Spleen (tissue), 11 donors: Measurements from ENCODE around the gene PAXX. TPM values are rescaled to one million over a fixed set of nuclear protein-coding genes. Genes with fewer than 3 reads are reported as not detected.

Experiments used
- DNase-seq: peaks from one replicate; pipeline ENCODE4 v3.0.0-alpha.2; 2020
- H3K27ac ChIP-seq, 8 donors: fragments of 200-600 bp; sonication (generic) in 7 of 8; 1 replicate in 4 of 8; 2 replicates in 4 of 8; pipeline versions ENCODE4 v1.5.0 to v1.8.0; 2016 to 2021; ENCODE audit warnings: inconsistent platforms in 4 of 8, mild to moderate bottlenecking in 4 of 8, moderate library complexity in 1 of 8
- H3K27me3 ChIP-seq, 7 donors: fragments of 200-600 bp; sonication (generic) in 6 of 7; replicated peaks in 1 of 7; 1 replicate in 4 of 7; 2 replicates in 3 of 7; pipeline versions ENCODE4 v1.5.0 to v1.8.0; 2016 to 2021; ENCODE audit warnings: inconsistent platforms in 3 of 7, mild to moderate bottlenecking in 1 of 7
- H3K36me3 ChIP-seq, 6 donors: fragments of 200-600 bp; sonication (generic) in 5 of 6; 1 replicate in 4 of 6; 2 replicates in 2 of 6; pipeline versions ENCODE4 v1.5.0 to v1.8.0; 2016 to 2021; ENCODE audit warnings: inconsistent platforms in 2 of 6
- H3K4me1 ChIP-seq, 6 donors: fragments of 200-600 bp; sonication (generic) in 5 of 6; 1 replicate in 3 of 6; 2 replicates in 3 of 6; pipeline versions ENCODE4 v1.5.0 to v1.8.0; 2016 to 2021; ENCODE audit warnings: inconsistent platforms in 3 of 6
- H3K4me3 ChIP-seq, 8 donors: fragments of 200-600 bp; sonication (generic) in 7 of 8; 1 replicate in 4 of 8; 2 replicates in 4 of 8; pipeline versions ENCODE4 v1.5.0 to v1.8.0; 2016 to 2021; ENCODE audit warnings: inconsistent platforms in 4 of 8, mild to moderate bottlenecking in 4 of 8, moderate library complexity in 2 of 8
- H3K9me3 ChIP-seq, 8 donors: fragments of 200-600 bp; sonication (generic) in 7 of 8; 1 replicate in 4 of 8; 2 replicates in 4 of 8; pipeline versions ENCODE4 v1.5.0 to v1.8.0; 2016 to 2021; ENCODE audit warnings: inconsistent platforms in 4 of 8
- CTCF ChIP-seq, 11 experiments: fragments of 200-600 bp in 7 of 11; fragments of 450-650 bp in 4 of 11; sonication (generic) in 4 of 11; IDR thresholded peaks in 8 of 11; conservative IDR thresholded peaks in 3 of 11; 1 replicate in 7 of 11; 2 replicates in 4 of 11; pipeline versions ENCODE4 v1.4.0 to v1.8.0; 2016 to 2021; ENCODE audit warnings: antibody characterized with exemption in 11 of 11, inconsistent platforms in 4 of 11, mild to moderate bottlenecking in 1 of 11
- POLR2A ChIP-seq, 3 donors: fragments of 450-650 bp; IDR thresholded peaks; one replicate each; pipeline ENCODE4 v1.5.1; 2017; ENCODE audit warnings: antibody characterized with exemption in 3 of 3, mild to moderate bottlenecking in 1 of 3
- POLR2AphosphoS5 ChIP-seq, 3 donors: sonication (generic); formaldehyde crosslinking; IDR thresholded peaks; one replicate each; pipeline ENCODE4 v1.5.1; 2017; ENCODE audit warnings: antibody characterized with exemption in 3 of 3
- WGBS, 5 donors: extraction: QIAGEN DNeasy Blood & Tissue Kit in 3 of 5; methylation state at CpG; one replicate each; pipeline versions ENCODE4 v1.1.5 to v1.1.7; 2013 to 2018; 5-methylcytosine and 5-hydroxymethylcytosine counted together
- intact Hi-C: fragments of 100-400 bp; cut with DNase I; formaldehyde crosslinking; loops from one replicate; pipeline ENCODE4 v1.15.0; 2023; ENCODE audit warnings: low total_unique reads
- polyA plus RNA-seq, 3 donors: library from polyadenylated mRNA; stranded (reverse); fragments of 200-250 nt; gene quantifications; one replicate each; pipeline ENCODE4 v1.2.1, GENCODE V29; 2013
- total RNA-seq, 7 donors: library from RNA; depleted of rRNA in 3 of 7; stranded (reverse); fragments of >200 nt in 3 of 7; fragmentation: NEBNext Ultra II Directional in 4 of 7; extraction: Animal tissue kit (Norgen Biotek cat#: 25700) in 4 of 7; gene quantifications; one replicate each; pipeline versions ENCODE4 v1.1.0 to v1.2.1, GENCODE V29; 2016 to 2021
- donor health status: healthy with polysubstance abuse.
- donor health status: DM: no; HTN: no; CAD: no; lungs with moderate emphysema.
- donor health status: DM: no; HTN: no; CAD: no.
- donor health status: Bipolar disorder and iron deficiency.
- donor health status: healthy.
- donor health status: DM: no; HTN: no; CAD: no.
- donor health status: DM: yes; HTN: yes; CAD: no.

PAXX gene
- total and polyA plus RNA-seq, 10 donors: 51.3 to 264 (median 66.2) TPM

- no peak for DNase-seq
- no peaks in the 10 kb centered on the region for H3K9me3 ChIP-seq
- H3K27me3 ChIP-seq: peaks cover 0 to 4% (median 0%) of the 10 kb centered on the region in 7 donors
- no peak overlapping the region for H3K4me3 ChIP-seq
- intact Hi-C loops: no loop called here
- peak overlapping the region in 7 of 8 donors; percentile 9 to 80 (median 57) for H3K27ac ChIP-seq
- H3K36me3 ChIP-seq: no peaks in the 10 kb centered on the region
- peaks cover 11 to 72% (median 42%) of the 10 kb centered on the region in 6 donors for H3K4me1 ChIP-seq
- 67 to 81% (median 77%) methylated on average over 14 to 23 of the region's 23 CpGs for WGBS, 5 donors
- TF ChIP-seq POLR2AphosphoS5 (IDR thresholded peaks at IDR 0.05): peak in 2 of 3 donors; percentile 54 to 62
- no peak for TF ChIP-seq CTCF (IDR thresholded peaks at IDR 0.05 in 8 of 11, conservative IDR thresholded peaks at IDR 0.05 in 3 of 11)
Observed at GRCh38 chr9:136961279-136962065, 30.8 kb upstream of the PAXX start.

GRCh38 chr9:136962163-136962562 lies 30.1 kb upstream of the PAXX start:
- intact Hi-C loops: no loop called here
- peaks cover 11 to 73% (median 42%) of the 10 kb centered on the region in 6 donors for H3K4me1 ChIP-seq

GRCh38 chr9:136962701-136963248 lies 29.4 kb upstream of the PAXX start:
- intact Hi-C loops: no loop called here

More at GRCh38 chr9:136962163-136962562, 30.1 kb upstream of the PAXX start:
- H3K4me3 ChIP-seq: no peak overlapping the region
- no peak for DNase-seq
- H3K9me3 ChIP-seq: no peaks in the 10 kb centered on the region
- peaks cover 0 to 4% (median 0%) of the 10 kb centered on the region in 7 donors for H3K27me3 ChIP-seq
- no peaks in the 10 kb centered on the region for H3K36me3 ChIP-seq
- peak overlapping the region in 6 of 8 donors; percentile 9 to 80 (median 58) for H3K27ac ChIP-seq
- no peak for TF ChIP-seq POLR2A (IDR thresholded peaks at IDR 0.05)
- 91 to 96% (median 93%) methylated on average over 9 of the region's 9 CpGs for WGBS, 5 donors

GRCh38 chr9:136963341-136963740 lies 28.9 kb upstream of the PAXX start:
- H3K27ac ChIP-seq: peak overlapping the region in 2 of 8 donors; percentile 27 to 59
- no peaks in the 10 kb centered on the region for H3K36me3 ChIP-seq
- DNase-seq: no peak
- H3K27me3 ChIP-seq: peaks cover 0 to 4% (median 0%) of the 10 kb centered on the region in 7 donors
- WGBS, 5 donors: 89 to 97% (median 92%) methylated on average over 10 to 15 of the region's 15 CpGs
- no peak overlapping the region for H3K4me3 ChIP-seq
- H3K4me1 ChIP-seq: peaks cover 11 to 73% (median 42%) of the 10 kb centered on the region in 6 donors
- intact Hi-C loops: no loop called here
- no peak for TF ChIP-seq CTCF (IDR thresholded peaks at IDR 0.05 in 8 of 11, conservative IDR thresholded peaks at IDR 0.05 in 3 of 11)
- TF ChIP-seq POLR2A (IDR thresholded peaks at IDR 0.05): no peak
- no peak for TF ChIP-seq POLR2AphosphoS5 (IDR thresholded peaks at IDR 0.05)
- no peaks in the 10 kb centered on the region for H3K9me3 ChIP-seq

More at GRCh38 chr9:136962701-136963248, 29.4 kb upstream of the PAXX start:
- Histone ChIP-seq H3K27me3 (peaks cover 0 to 4% (median 0%) of the 10 kb centered on the region in 7 donors), H3K27ac (peak overlapping the region in 4 of 8 donors; percentile 57 to 80 (median 59)), H3K9me3 (no peaks in the 10 kb centered on the region), H3K4me3 (no peak overlapping the region), H3K4me1 (peaks cover 11 to 73% (median 42%) of the 10 kb centered on the region in 6 donors), H3K36me3 (no peaks in the 10 kb centered on the region)
- DNase-seq: no peak
- 85 to 95% (median 92%) methylated on average over 11 of the region's 11 CpGs for WGBS, 5 donors
- TF ChIP-seq POLR2AphosphoS5 (IDR thresholded peaks at IDR 0.05) (no peak), CTCF (IDR thresholded peaks at IDR 0.05 in 8 of 11, conservative IDR thresholded peaks at IDR 0.05 in 3 of 11) (no peak), POLR2A (IDR thresholded peaks at IDR 0.05) (no peak)
